GM12878 (cell line): ENCODE results near the gene MAD2L1BP. TPM values are rescaled to one million over a fixed set of nuclear protein-coding genes. Genes with fewer than 3 reads are reported as not detected.

ENCODE experiments used
- BRCA1 ChIP-seq: IDR thresholded peaks from 2 replicates; pipeline ENCODE4 v1.6.1; 2011; ENCODE audit warnings: low read depth, low read length, improper control_type of control experiment
- CTCF ChIP-seq, 3 experiments: IDR thresholded peaks in 2 of 3; conservative IDR thresholded peaks in 1 of 3; 2 replicates each; pipeline ENCODE4 v1.5.1; 2011; ENCODE audit warnings: low read depth in 3 of 3, low read length in 3 of 3, mild to moderate bottlenecking in 3 of 3, control low read depth in 2 of 3, moderate library complexity in 2 of 3, inconsistent platforms in 1 of 3, mixed read lengths in 1 of 3; ENCODE audit not compliant: control insufficient read depth in 2 of 3, insufficient read depth in 1 of 3; ENCODE audit errors: extremely low read depth in 1 of 3
- EED ChIP-seq: sonication (generic); IDR thresholded peaks from 2 replicates; pipeline ENCODE4 v1.6.1; 2016; ENCODE audit warnings: antibody characterized with exemption, low read depth
- ETV6 ChIP-seq, 2 experiments: fragments of 450-650 bp in 1 of 2; IDR thresholded peaks in 1 of 2; conservative IDR thresholded peaks in 1 of 2; 2 replicates each; pipeline ENCODE4 v1.6.1; 2014; ENCODE audit warnings: antibody characterized with exemption in 1 of 2, borderline replicate concordance in 1 of 2, low read depth in 1 of 2, mild to moderate bottlenecking in 1 of 2, moderate library complexity in 1 of 2
- FOXK2 ChIP-seq: fragments of 450-650 bp; IDR thresholded peaks from 2 replicates; pipeline ENCODE4 v1.6.1; 2017; ENCODE audit warnings: mild to moderate bottlenecking, moderate library complexity
- FOXM1 ChIP-seq: IDR thresholded peaks from 2 replicates; pipeline ENCODE4 v1.6.1; 2012; ENCODE audit warnings: low read depth, mild to moderate bottlenecking, inconsistent platforms, low read length, moderate library complexity
- IKZF2 ChIP-seq, 2 experiments: fragments of 450-650 bp; IDR thresholded peaks; 2 replicates each; pipeline ENCODE4 v1.6.1; 2017; ENCODE audit warnings: mild to moderate bottlenecking in 2 of 2, moderate library complexity in 2 of 2
- MLLT1 ChIP-seq: fragments of 450-650 bp; IDR thresholded peaks from 2 replicates; pipeline ENCODE4 v1.6.1; 2016; ENCODE audit warnings: mild to moderate bottlenecking
- NRF1 ChIP-seq: conservative IDR thresholded peaks from 2 replicates; pipeline ENCODE4 v1.6.1; 2011; ENCODE audit warnings: mild to moderate bottlenecking, low read depth, low read length, improper control_type of control experiment
- PAX5 ChIP-seq: IDR thresholded peaks from 2 replicates; pipeline ENCODE4 v1.6.1; 2011; ENCODE audit warnings: low read depth, low read length, borderline replicate concordance
- POU2F2 ChIP-seq: IDR thresholded peaks from 3 replicates; pipeline ENCODE4 v1.6.1; 2011; ENCODE audit warnings: low read depth, mild to moderate bottlenecking, low read length, borderline replicate concordance
- RB1 ChIP-seq: fragments of 450-650 bp; formaldehyde crosslinking; IDR thresholded peaks from 2 replicates; pipeline ENCODE4 v1.6.1; 2017; ENCODE audit warnings: mild to moderate bottlenecking, borderline replicate concordance
- SMAD1 ChIP-seq: fragments of 450-650 bp; IDR thresholded peaks from 2 replicates; pipeline ENCODE4 v1.6.1; 2018; ENCODE audit warnings: mild to moderate bottlenecking, low read depth; ENCODE audit not compliant: partially characterized antibody
- SMC3 ChIP-seq: IDR thresholded peaks from 2 replicates; pipeline ENCODE4 v1.6.1; 2011; ENCODE audit warnings: low read length, improper control_type of control experiment, borderline replicate concordance
- STAT3 ChIP-seq: IDR thresholded peaks from 2 replicates; pipeline ENCODE4 v1.6.1; 2011; ENCODE audit warnings: low read depth, low read length, improper control_type of control experiment
- TARDBP ChIP-seq: IDR thresholded peaks from 2 replicates; pipeline ENCODE4 v1.6.1; 2016; ENCODE audit warnings: borderline replicate concordance
- TBL1XR1 ChIP-seq: IDR thresholded peaks from 2 replicates; pipeline ENCODE4 v1.6.1; 2012; ENCODE audit warnings: low read depth, low read length, improper control_type of control experiment
- TCF12 ChIP-seq: IDR thresholded peaks from 2 replicates; pipeline ENCODE4 v1.6.1; 2011; ENCODE audit warnings: low read depth, mild to moderate bottlenecking, low read length
- ZBTB4 ChIP-seq: fragments of 450-650 bp; formaldehyde crosslinking; IDR thresholded peaks from 2 replicates; pipeline ENCODE4 v1.4.0; 2022; ENCODE audit warnings: mild to moderate bottlenecking, moderate library complexity
- ZNF24 ChIP-seq: fragments of 450-650 bp; IDR thresholded peaks from 2 replicates; pipeline ENCODE4 v1.6.1; 2017; ENCODE audit warnings: antibody characterized with exemption, mild to moderate bottlenecking
- ZNF274 ChIP-seq: IDR thresholded peaks from one replicate; pipeline ENCODE4 v1.8.0; 2011; ENCODE audit not compliant: insufficient read length, insufficient read depth
- ZSCAN29 ChIP-seq: fragments of 450-650 bp; IDR thresholded peaks from 2 replicates; pipeline ENCODE4 v1.6.1; 2017; ENCODE audit warnings: mild to moderate bottlenecking, moderate library complexity
- polyA plus RNA-seq, 11 experiments: library from polyadenylated mRNA; depleted of rRNA in 4 of 11; unstranded in 6 of 11; stranded (reverse) in 5 of 11; fragments of >200 nt; fragmentation: Nextera tagmentation in 4 of 11; fragmentation: Illumina TruSeq in 1 of 11; extraction: Ambion mirVana in 4 of 11; extraction: Trizol in 1 of 11; gene quantifications; 1 replicate in 1 of 11; 2 replicates in 10 of 11; pipeline versions ENCODE4 v1.2.1 to v1.2.3, GENCODE V29; 2011 to 2016; ENCODE audit warnings: inconsistent platforms in 2 of 11, missing spikeins in 2 of 11, low read depth in 1 of 11
- total RNA-seq, 4 experiments: library from RNA; depleted of rRNA in 3 of 4; stranded (reverse); fragments of >200 nt in 3 of 4; fragmentation: Illumina TruSeq in 1 of 4; extraction: Trizol in 1 of 4; gene quantifications; 2 replicates each; pipeline versions ENCODE4 v1.2.1 to v1.2.3, GENCODE V29; 2013 to 2021

Gene MAD2L1BP
- total and polyA plus RNA-seq, 10 of the 15 experiments (the other 5 are each of a cell fraction or from before 2014, with no cell fraction given) = 39.2 to 155 (median 60.3) TPM

- TF ChIP-seq MLLT1 (0 out of 2 replicates have a peak, but pooled peaks have one; percentile 29), POU2F2 (peak; percentile 75; the same call in 2 of the 3 replicates), EED (0 out of 2 replicates have a peak, but pooled peaks have one; percentile 25), CTCF (IDR thresholded peaks at IDR 0.05 in 2 of 3, conservative IDR thresholded peaks at IDR 0.05 in 1 of 3; ENCODE audit: control insufficient read depth in 2 of 3, extremely low read depth in 1 of 3, insufficient read depth in 1 of 3, low read depth in 3 of 3, low read length in 3 of 3) (no peak), SMC3 (no peak), RB1 (peak; percentile 55; the same call in 1 of the 2 replicates), ZSCAN29 (no peak), ZNF274 (no peak), FOXM1 (no peak; the same call in 1 of the 2 replicates), ETV6 (conservative IDR thresholded peaks at IDR 0.05 in 1 of 2, IDR thresholded peaks at IDR 0.05 in 1 of 2; ENCODE audit: borderline replicate concordance in 1 of 2, low read depth in 1 of 2) (no peak), BRCA1 (no peak), ZBTB4 (CRISPR knock-in tag) (no peak), STAT3 (no peak), PAX5 (0 out of 2 replicates have a peak, but pooled peaks have one; percentile 13), TARDBP (no peak), TCF12 (no peak), IKZF2 (IDR thresholded peaks at IDR 0.05) (peak in 1 of 2 experiments; percentile 56; a peak in 2 of 4 replicates), NRF1 (no peak), FOXK2 (no peak), SMAD1 (peak; percentile 97), ZNF24 (0 out of 2 replicates have a peak, but pooled peaks have one; percentile 7), TBL1XR1 (no peak)
Observed at GRCh38 chr6:43629505-43630300, 5.9 kb upstream of the MAD2L1BP start (continued).
